22Rv1 (cell line): ENCODE data around the gene NELL1.

Source experiments
- CTCF ChIP-seq: fragments of 450-650 bp; IDR thresholded peaks from 2 replicates; pipeline ENCODE4 v1.5.1; 2017; ENCODE audit warnings: mild to moderate bottlenecking
- ZFX ChIP-seq: fragments of 450-650 bp; IDR thresholded peaks from 2 replicates; pipeline ENCODE4 v1.6.1; 2017; ENCODE audit warnings: antibody characterized with exemption, borderline replicate concordance

DNA sequence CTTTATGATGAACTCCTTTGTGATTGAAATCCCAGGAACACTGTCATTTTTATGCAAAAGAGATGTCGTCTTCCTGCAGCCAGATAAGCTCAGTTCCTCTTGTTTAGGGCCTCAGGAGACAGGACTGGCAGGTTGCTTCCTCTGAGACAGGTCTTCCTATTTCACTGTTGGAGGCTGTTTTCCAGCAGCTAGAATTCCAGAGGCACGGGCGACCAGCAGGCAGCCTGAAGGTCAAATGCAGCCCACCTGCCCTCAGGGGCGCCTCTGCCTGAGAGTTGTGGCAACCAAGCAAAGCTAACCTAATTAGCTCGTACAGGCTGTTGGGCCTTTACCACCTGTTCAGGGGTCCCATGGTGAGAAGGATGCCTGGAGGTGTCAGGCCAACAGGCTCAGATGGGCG is 47.7 kb upstream of the NELL1 start:
- TF ChIP-seq CTCF = no peak
- TF ChIP-seq ZFX = no peak
